ENCODE data around the gene PINLYP.

PINLYP gene

GRCh38 chr19:43607238-43608205 is 31.9 kb downstream of the PINLYP start:
- DNase-seq: no peak

GRCh38 chr19:43609872-43610271 is 34.3 kb downstream of the PINLYP start:
- no peak for DNase-seq

GRCh38 chr19:43610493-43610892 is 34.9 kb downstream of the PINLYP start:
- DNase-seq: no peak

GRCh38 chr19:43611788-43612187 is 36.2 kb downstream of the PINLYP start, which contains the start of gene SRRM5:
Gene SRRM5 (plus strand): TSS chr19:43612088. CDS start chr19:43612122, 34 bp downstream.
- DNase-seq: no peak

GRCh38 chr19:43612374-43612773 is 36.8 kb downstream of the PINLYP start:
- no peak for DNase-seq

GRCh38 chr19:43616306-43616705 is 40.7 kb downstream of the PINLYP start:
- no peak for DNase-seq

- DNase-seq: no peak
Measured at GRCh38 chr19:43616954-43617353, 41.4 kb downstream of the PINLYP start.

GRCh38 chr19:43618921-43619261 is 43.3 kb downstream of the PINLYP start:
- DNase-seq: peak; percentile 82

GRCh38 chr19:43619262-43620060 is 43.9 kb downstream of the PINLYP start, which contains the start of gene ZNF428:
Gene ZNF428 (minus strand): TSS chr19:43619629. CDS start chr19:43614304, 5,325 bp downstream.
- peak; percentile 90 for DNase-seq

GRCh38 chr19:43620061-43621001 is 44.7 kb downstream of the PINLYP start:
- DNase-seq: no peak

- no peak for DNase-seq
Measured at GRCh38 chr19:43622070-43622469, 46.5 kb downstream of the PINLYP start.

- DNase-seq: no peak
Measured at GRCh38 chr19:43622956-43623355, 47.4 kb downstream of the PINLYP start.

GRCh38 chr19:43623889-43624670 is 48.5 kb downstream of the PINLYP start:
- DNase-seq: no peak

GRCh38 chr19:43624933-43625332 is 49.3 kb downstream of the PINLYP start:
- no peak for DNase-seq

GRCh38 chr19:43625918-43626579 is 50.4 kb downstream of the PINLYP start:
- no peak for DNase-seq

GRCh38 chr19:43626838-43627237 is 51.2 kb downstream of the PINLYP start:
- DNase-seq: no peak

GRCh38 chr19:43628646-43629326 is 53.2 kb downstream of the PINLYP start:
- no peak for DNase-seq

GRCh38 chr19:43631491-43631890 is 55.9 kb downstream of the PINLYP start:
- no peak for DNase-seq
